ENCODE results near the gene DPP7.

- TF ChIP-seq CTCF (IDR thresholded peaks at IDR 0.05) = no peak
- TF ChIP-seq EZH2 (IDR thresholded peaks at IDR 0.05; ENCODE audit: borderline replicate concordance, insufficient read depth, low read depth, low read length, poor library complexity, severe bottlenecking) = no peak
Measured at GRCh38 chr9:137077758-137078693, 36.5 kb downstream of the DPP7 start.
